GM21786 (cell line): ENCODE data around the gene CSRP3.

ENCODE experiments used
- ATAC-seq: cut with Tn5 transposase; IDR thresholded peaks from one replicate; pipeline ENCODE4 v1.9.1; 2021; ENCODE audit not compliant: unreplicated experiment

CSRP3 gene

GRCh38 chr11:19226378-19227195 lies 24.8 kb upstream of the CSRP3 start:
- no peak for ATAC-seq

DNA sequence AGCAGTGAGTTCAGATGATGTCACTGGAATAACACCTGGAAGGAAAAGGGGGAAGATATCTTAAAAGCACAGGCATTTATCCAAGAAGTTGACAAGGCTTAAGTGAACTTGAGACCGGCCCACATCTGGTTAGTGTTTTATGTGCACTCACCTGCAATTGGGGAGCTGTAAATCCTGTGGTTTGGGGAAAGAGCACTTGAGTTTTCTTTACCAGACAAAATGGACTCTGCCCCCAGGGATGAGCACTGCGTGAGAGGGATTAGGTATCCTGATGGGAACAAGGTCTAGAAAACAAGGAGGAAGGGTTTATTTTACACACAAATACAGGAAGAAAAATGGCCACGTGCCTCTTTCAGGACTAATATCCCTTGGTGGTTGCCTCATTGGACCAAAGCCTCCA lies 23.8 kb upstream of the CSRP3 start:
- no peak for ATAC-seq

DNA sequence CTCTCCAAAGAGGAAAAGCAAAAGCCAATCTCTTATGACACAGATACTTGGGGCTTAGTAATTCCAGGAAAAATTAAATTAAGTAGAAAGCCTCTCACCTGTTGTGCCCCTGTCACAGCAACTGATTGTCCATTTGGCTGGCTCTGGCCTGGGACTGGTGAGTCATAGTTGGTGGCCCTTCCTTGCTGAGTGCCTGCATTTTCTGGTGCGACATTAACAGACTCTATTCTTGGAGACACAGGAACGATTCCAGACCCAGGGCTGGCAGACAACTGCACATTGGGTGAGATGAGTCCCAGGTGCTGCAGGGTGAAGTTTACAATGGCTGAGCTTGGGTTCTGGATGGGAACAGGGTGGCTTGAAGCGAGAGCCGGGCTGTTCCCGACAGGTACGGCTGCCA lies 23.3 kb upstream of the CSRP3 start:
- ATAC-seq = no peak

- ATAC-seq = no peak
These were observed 19.3 kb upstream of the CSRP3 start for GRCh38 chr11:19220903-19221724.

DNA sequence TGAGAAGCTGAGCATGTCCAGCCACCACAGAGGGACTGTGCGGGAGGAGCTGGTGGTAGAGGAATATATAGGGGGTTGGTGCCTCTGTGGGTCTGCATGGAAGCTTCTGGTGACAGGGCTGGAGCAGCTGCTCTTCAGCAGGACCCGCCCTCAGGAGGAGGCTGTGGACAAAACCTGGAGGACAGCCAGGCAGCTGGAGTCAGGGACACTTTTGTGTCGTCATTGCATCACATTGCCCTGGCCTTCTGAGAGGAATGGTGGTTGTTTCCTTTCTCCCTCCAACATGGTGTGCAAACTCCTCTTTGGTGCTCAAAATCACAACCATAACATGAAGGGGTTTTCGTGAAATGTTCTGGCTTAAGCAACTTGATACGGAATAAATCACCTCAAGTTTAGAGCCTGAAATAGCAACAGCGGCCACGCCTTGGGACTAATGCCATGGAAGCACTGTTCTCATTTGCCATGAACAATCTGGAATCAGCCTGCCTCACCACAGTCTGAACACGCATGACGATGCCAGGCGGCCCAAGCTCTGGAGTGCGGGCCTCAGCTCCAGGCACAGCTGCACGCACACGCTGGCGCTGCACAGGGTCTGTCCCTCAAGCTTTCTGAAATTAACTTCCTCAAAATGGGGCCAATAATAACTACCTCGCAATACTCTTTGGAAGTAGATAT lies 17.1 kb upstream of the CSRP3 start:
- no peak for ATAC-seq

GRCh38 chr11:19218216-19218615 lies 16.4 kb upstream of the CSRP3 start:
- ATAC-seq = no peak

DNA sequence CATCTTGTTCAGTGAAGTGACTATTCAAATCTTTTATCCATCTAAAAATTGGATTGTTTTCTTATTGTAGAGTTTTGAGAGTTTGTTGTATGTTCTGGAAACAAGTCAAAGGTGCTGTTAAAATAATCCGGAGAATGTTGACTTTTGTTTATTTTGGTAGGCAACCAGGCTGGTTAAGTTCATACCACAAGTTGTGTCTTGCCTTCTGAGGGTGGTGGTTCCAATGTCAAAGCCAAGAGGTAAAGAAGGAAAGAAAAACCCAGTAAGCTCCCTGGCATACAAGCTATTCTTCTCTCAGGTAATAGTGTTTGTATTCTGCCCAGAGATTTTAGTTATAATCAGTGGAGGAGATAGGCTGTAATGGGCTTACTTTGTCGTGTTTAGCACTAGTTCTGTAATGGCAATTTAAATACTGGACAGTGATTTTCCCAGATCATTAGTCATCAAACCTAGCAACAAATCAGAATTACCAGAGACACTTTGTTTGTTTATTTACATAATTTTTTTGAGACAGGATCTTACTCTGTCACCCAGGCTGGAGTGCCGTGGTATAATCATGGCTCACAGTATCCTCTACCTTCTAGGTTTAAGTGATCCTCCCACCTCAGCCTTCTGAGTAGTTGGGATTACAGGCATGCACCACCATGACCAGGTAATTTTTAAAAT lies 15.1 kb upstream of the CSRP3 start:
- no peak for ATAC-seq

- ATAC-seq = no peak
These were observed 14.2 kb upstream of the CSRP3 start for GRCh38 chr11:19216021-19216420.

DNA sequence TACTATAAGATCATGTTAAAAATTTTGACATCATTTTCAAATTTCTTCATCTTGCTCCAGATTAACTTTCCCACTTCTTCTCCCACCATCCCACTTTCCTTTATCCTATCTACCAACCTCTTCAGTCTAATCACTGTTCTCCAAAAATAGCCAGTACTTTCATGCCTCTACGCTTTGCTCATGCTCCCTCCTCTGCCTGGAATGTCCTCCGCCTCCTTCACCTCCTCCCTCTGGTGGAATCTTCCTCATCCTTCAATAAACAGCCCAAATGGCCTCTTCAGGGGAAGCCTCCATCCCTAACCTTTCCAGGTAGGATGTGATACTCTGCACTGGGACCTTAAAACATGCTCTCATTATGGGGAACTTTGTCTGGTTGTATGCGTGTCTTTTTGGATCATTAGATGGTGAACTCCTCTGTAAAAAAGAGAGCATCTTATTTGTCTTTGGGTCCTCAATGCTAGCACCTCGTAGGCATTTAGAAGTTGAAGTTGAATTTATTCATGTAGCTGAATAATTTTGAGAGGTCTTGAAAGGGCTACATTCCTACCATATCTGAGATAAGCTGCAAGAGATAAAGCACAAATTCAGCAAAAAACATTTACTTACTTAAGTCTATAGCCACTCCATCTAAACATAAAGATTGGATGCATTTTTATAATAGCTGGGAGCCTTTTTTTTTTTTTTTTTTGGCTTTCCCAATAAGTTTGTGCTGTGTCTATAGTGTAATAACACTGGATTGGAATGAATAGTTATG lies 8.0 kb upstream of the CSRP3 start:
- no peak for ATAC-seq

GRCh38 chr11:19208959-19209546 lies 7.3 kb upstream of the CSRP3 start:
- no peak for ATAC-seq

DNA sequence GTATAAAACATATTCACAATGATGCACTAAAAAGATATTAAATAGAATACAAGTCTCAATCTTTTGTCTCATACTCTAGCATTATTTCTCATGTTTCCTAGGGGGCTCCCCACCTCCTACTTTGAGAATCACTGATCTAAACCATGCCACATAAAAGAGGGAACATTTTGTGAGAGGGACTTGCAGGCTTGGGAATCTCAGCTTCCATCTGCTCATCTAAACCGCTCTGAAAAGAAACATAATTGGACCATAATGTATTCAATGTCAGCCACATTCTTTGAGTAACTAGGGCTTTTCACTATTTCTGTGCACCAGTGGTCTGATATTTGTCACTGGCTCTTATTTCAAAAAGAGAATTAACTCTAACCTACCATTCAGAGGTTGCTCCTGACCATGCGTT lies 6.4 kb upstream of the CSRP3 start:
- no peak for ATAC-seq

DNA sequence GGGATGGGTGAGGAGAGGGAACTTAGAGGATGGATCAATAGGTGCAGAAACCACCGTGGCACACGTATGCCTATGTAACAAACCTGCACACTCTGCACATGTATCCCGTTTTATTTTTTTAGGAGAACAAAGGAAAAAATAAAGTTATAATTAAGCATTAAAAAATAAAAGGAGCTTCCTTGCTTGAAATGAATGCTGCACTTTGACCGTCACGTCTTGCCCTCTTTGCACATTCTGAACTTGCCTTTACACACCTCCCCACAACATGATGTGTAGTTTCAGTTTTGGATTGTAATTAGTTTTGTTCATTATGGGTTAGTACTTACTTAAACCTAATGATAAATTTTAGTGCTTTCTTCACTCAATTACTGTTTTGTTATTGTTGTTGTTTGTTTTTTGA lies 3.1 kb upstream of the CSRP3 start:
- ATAC-seq = no peak

DNA sequence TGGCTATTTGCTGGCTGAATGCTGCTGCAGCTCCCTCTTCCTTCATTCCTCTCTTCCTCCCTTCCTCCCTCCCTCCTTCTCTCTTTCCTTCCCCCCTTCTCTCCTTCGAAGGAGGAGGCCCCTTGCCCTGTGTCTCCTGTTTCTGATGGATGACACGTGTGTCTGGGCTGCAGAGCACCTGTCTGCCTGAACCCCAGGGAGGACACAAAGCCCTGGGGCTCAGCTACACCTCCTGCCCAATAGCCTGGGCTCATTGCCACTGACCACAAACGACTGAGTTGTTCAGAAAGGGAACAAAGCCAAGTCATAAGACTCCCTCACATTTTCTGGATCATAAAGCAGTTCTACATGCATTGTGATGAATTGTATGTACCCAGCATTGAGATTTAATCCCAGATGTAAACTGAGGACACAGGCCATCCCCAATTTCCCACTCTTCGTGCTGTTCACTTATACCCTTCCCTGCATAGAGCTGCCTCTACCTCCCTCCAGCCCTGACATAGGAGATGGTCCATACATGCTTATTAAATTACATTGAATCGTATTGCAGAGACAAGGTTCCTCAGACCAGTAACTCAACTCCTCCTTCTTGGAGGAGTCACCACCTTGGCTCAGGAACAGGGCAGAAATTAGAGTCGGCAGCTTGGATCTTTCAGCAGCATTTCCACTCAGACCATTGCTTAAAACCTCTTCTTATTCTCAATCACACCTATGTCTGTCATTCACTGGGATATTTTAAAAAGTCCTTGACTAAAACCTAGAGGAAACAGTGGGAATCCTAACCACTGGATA lies 1.2 kb downstream of the CSRP3 start:
- ATAC-seq = no peak

DNA sequence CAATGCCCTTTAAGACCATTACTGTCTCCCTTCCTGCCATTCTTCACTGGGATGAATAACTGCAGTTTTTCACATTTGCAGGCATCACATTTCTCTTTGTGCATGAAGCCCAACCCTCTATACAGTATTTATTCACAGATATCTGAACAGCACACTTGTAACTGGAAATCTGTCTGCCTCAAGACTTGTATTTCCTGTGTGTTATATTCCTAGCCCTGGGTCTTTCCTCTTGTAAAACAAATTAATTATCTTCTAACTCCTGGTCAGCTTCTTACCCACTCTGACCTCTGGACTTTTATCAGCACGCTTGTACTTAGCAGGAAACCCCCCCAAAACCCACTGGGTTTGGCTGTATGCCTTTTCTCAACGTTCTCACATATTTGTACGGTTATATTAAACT lies 2.0 kb downstream of the CSRP3 start:
- ATAC-seq = no peak

DNA sequence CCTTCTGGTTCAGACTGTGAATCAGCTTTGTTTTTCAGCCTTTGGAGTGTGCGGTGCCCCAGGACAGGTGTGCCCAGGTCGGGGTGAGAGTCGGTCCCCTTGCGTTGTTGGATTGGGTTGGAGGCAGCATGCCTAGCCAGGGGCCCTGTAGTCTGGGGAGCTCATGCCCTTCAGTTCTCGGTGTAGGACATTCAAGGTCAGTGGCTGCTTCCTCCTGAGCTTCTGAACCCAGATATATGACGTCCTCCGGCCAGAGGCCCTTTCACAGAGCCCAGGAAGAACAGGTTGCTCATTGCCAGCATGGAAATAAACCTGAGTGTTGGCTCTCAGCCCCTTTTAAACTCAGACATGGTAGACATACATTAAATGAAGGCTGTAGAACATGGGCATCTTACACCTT lies 2.7 kb downstream of the CSRP3 start:
- ATAC-seq = no peak

DNA sequence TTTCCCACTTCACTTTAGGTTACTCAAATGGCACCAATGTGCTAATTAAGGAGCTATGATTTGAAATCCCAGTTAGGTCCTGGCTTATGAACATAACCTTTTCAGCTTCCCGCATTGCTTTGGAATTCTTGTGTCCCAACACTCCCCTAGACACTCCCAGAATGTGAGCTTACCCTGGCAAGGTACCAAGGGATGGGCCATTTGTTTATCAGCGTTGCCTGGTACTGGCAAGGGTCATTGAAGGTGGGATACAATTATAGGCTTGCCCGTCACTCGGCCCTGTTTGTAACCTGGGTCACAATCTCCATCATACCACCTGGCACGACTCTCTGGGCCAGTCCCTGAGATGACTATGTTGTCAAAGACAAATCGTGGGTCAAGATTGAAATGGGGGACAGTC lies 5.4 kb downstream of the CSRP3 start:
- ATAC-seq = no peak

DNA sequence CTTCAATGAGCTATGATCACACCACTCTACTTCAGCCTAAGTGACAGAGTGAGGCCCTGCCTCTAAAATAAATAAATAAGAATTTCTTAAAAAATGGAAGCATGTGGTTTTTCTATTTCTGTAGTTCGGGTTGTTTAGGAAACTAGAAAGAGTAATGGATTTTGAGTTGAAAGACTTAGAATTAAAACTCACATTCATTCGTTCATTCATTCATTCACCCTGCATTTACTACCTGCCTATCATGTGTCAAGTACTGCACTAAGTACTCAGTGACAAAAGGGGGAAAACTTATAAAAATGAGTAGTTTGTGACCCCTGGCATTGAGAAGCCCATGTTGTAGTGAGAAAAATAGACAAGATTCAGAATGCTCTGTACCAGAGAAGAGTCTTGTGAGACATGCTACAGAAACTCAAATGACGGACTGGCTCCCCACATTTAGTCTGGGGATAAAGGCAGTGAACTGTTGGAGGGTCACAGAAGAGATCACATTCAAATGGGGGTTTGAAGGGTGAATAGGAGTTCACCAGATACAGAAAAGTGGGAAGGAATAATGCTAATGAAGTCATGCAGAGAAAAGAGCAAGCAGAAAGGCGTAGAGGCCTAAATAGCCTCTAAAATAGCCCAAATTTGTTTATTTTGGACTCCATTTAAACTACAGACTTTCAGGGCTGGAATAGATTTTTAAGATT lies 7.0 kb downstream of the CSRP3 start:
- ATAC-seq = no peak

DNA sequence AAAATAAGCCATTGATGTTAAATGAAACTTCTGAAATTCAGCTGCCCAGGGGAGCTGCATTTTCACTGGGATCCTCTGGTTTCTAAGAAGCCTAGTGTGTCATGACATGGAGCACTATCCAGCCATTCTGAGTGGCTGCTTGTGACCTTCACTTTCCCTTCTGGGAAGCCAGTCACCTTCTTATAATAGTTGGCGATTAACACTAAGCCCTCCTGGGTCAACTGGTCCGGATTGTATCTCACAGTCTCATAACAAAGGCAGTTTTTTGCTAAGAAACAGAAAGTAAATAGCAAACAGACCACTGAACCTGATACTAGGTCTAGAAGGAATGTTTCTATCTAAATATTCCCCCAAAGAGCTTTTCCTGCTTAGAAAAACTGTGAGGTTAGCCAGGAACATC lies 7.9 kb downstream of the CSRP3 start:
- no peak for ATAC-seq
